Prostate gland (tissue), 2 donors: ENCODE data around the gene RNF223. TPM values are rescaled to one million over a fixed set of nuclear protein-coding genes. Genes with fewer than 3 reads are reported as not detected.
"Not testable (repeated sequence)": the region's sequence is repeated elsewhere in the genome, so short reads cannot be mapped to it uniquely, and the experiment has no call there.

Experiments
- DNase-seq: peaks from one replicate; pipeline ENCODE4 v3.0.0-alpha.2; 2019; ENCODE audit warnings: low spot score
- H3K27ac ChIP-seq, 2 donors: fragments of 200-600 bp; sonication (generic); 2 replicates each; pipeline ENCODE4 v1.5.1; 2017 to 2019
- H3K27me3 ChIP-seq: fragments of 200-600 bp; sonication (generic); replicated peaks from 2 replicates; pipeline ENCODE4 v1.5.1; 2019; ENCODE audit not compliant: insufficient read depth
- H3K36me3 ChIP-seq, 2 donors: fragments of 200-600 bp; sonication (generic); 1 replicate in 1 of 2; 2 replicates in 1 of 2; pipeline versions ENCODE4 v1.5.1 to v1.8.1; 2017 to 2019
- H3K4me1 ChIP-seq: fragments of 200-600 bp; sonication (generic); replicated peaks from 2 replicates; pipeline ENCODE4 v1.5.1; 2019
- H3K4me3 ChIP-seq, 2 donors: fragments of 200-600 bp; sonication (generic); 2 replicates each; pipeline ENCODE4 v1.5.1; 2017 to 2019
- H3K9me3 ChIP-seq: fragments of 200-600 bp; sonication (generic); 2 replicates; pipeline ENCODE4 v1.5.1; 2017
- CTCF ChIP-seq, 4 experiments: fragments of 200-600 bp in 2 of 4; fragments of 450-650 bp in 2 of 4; sonication (generic) in 2 of 4; IDR thresholded peaks; 1 replicate in 3 of 4; 2 replicates in 1 of 4; pipeline ENCODE4 v1.5.1; 2016 to 2019; ENCODE audit warnings: antibody characterized with exemption in 4 of 4, mild to moderate bottlenecking in 2 of 4, moderate library complexity in 2 of 4
- POLR2A ChIP-seq: fragments of 450-650 bp; IDR thresholded peaks from one replicate; pipeline ENCODE4 v1.6.1; 2016; ENCODE audit warnings: antibody characterized with exemption, mild to moderate bottlenecking
- POLR2AphosphoS5 ChIP-seq: sonication (generic); formaldehyde crosslinking; IDR thresholded peaks from one replicate; pipeline ENCODE4 v1.6.1; 2017; ENCODE audit warnings: antibody characterized with exemption
- WGBS: methylation state at CpG from one replicate; pipeline ENCODE4 v1.1.5; 2018; 5-methylcytosine and 5-hydroxymethylcytosine counted together
- intact Hi-C: fragments of 100-400 bp; cut with DNase I; formaldehyde crosslinking; loops from one replicate; pipeline ENCODE4 v1.14.2; 2022
- total RNA-seq, 2 donors: library from RNA; depleted of rRNA; stranded (reverse); fragments of >200 nt; gene quantifications; one replicate each; pipeline ENCODE4 v1.1.0, GENCODE V29; 2016

The RNF223 gene
- total RNA-seq, 2 donors from 2014 or later, result 1.4 to 1.8 TPM

- H3K4me1 ChIP-seq, result peaks cover 4% of the 10 kb centered on the region
- H3K9me3 ChIP-seq, result no peaks in the 10 kb centered on the region
- TF ChIP-seq CTCF (IDR thresholded peaks at IDR 0.05) (peak in 2 of 4 experiments; percentile 2 to 11), POLR2A (peak; percentile 33), POLR2AphosphoS5 (no peak)
- peaks cover 9% of the 10 kb centered on the region for H3K27me3 ChIP-seq
- peak; percentile 85 for DNase-seq
- intact Hi-C loops, result no loop called here
- H3K36me3 ChIP-seq, result no peaks in the 10 kb centered on the region
- 3% methylated on average over 57 of the region's 69 CpGs for WGBS
- peak overlapping the region; percentile 39 to 42 for H3K4me3 ChIP-seq
- no peak overlapping the region for H3K27ac ChIP-seq
These were observed 14.4 kb downstream of the RNF223 start for GRCh38 chr1:1059494-1060280.

GRCh38 chr1:1058921-1059493, 15.1 kb downstream of the RNF223 start:
- no peak for TF ChIP-seq POLR2AphosphoS5
- peak in 1 of 4 experiments; percentile 15 for TF ChIP-seq CTCF (IDR thresholded peaks at IDR 0.05)
- Histone ChIP-seq H3K4me1 (peaks cover 4% of the 10 kb centered on the region), H3K27me3 (peaks cover 9% of the 10 kb centered on the region), H3K36me3 (no peaks in the 10 kb centered on the region), H3K9me3 (no peaks in the 10 kb centered on the region), H3K4me3 (peak overlapping the region; percentile 39 to 42), H3K27ac (no peak overlapping the region)
- no peak for DNase-seq
- intact Hi-C loops, result no loop called here
- under 1% methylated on average over 45 of the region's 48 CpGs for WGBS

- DNase-seq, result no peak
- Histone ChIP-seq H3K27me3 (peaks cover 9% of the 10 kb centered on the region), H3K4me1 (peaks cover 4% of the 10 kb centered on the region), H3K9me3 (no peaks in the 10 kb centered on the region), H3K4me3 (no peak overlapping the region), H3K36me3 (no peaks in the 10 kb centered on the region), H3K27ac (no peak overlapping the region)
- WGBS, result 11% methylated on average over 24 of the region's 24 CpGs
- intact Hi-C loops, result no loop called here
- TF ChIP-seq POLR2AphosphoS5 (no peak), CTCF (IDR thresholded peaks at IDR 0.05) (no peak), POLR2A (no peak)
These were observed 15.8 kb downstream of the RNF223 start for GRCh38 chr1:1058088-1058905.

- DNase-seq, H3K27ac ChIP-seq, H3K27me3 ChIP-seq, H3K9me3 ChIP-seq, H3K36me3 ChIP-seq, intact Hi-C loops, H3K4me1 ChIP-seq, H3K4me3 ChIP-seq: not testable (repeated sequence)
- 49% methylated on average over 15 of the region's 15 CpGs for WGBS
These were observed 16.4 kb downstream of the RNF223 start for GRCh38 chr1:1057769-1058087.
